NCI-H2171 treated with DMSO at 0.1 percent for 48 hours (cell line): ENCODE measurements around the gene HSPG2.
A peak's percentile ranks its signal among the peaks of the same experiment; 100 is the strongest.
"Not testable (repeated sequence)": the region's sequence is repeated elsewhere in the genome, so short reads cannot be mapped to it uniquely, and the experiment has no call there.

Source experiments
- DNase-seq: peaks from one replicate; lab custom pipeline; 2025; lab: John Stamatoyannopoulos, UW

The HSPG2 gene

DNA sequence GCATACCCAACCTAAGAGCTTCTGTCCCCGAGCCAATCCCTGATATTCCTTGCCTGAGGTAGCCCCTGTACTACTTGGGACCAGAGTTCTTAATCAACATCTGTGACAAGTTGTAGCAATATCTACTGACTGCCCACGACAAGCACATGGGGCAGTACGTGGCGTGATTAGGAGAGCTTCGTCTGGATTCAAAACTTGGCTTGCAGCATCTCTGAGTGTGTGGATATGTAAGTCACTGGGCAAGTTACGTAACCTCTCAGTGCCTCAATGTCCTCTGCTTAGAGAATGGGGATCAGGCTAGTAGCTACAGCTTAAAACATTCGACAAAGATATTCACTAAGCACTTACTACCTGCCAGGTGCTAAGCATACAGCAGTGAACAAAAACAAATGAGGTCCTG, 5.0 kb downstream of the HSPG2 start:
- no peak for DNase-seq

DNA sequence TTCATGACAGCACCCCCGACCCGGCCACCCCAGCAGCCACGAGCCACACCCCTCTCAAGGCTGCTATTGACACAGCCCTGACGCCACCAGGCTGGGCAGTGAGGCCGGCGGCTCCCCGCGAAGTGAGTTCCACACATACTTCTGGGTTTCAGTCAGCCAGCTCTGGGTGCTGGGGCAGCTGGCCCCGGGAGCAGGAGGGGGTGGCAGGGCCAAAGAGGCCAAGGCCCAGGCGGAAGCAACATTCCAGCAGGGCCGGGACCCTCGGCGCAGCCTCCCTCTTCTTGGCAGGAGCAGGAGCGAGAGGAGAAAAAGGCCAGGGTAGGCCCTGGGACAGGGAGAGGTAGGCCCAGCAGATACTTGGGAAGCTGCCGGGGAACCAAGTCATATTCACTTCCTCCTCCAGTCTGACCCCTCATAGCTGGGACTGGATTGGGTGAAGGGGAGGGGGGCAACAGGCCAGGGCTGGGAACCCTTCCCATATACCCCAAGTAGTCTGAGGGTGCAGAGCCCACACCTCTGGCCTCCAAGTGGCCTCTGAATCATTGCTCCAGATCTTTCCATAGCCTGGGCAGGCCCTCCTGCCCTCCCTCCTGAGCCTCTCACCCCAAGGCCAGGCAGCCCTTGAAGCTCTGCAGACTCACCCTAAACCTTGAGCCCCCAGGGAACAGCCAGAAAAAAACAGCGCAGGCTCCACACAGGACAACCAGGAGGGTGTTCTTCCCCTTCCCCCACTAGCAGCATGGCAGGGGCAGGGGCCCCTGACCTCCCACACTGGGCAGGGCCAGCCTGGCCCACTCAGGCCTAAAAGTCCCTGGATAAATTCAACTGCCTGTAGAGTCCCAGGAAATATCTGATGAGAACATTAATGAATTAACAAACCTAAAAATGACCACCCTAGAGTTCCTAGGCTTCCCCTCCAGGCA, 5.7 kb downstream of the HSPG2 start:
- DNase-seq = no peak

DNA sequence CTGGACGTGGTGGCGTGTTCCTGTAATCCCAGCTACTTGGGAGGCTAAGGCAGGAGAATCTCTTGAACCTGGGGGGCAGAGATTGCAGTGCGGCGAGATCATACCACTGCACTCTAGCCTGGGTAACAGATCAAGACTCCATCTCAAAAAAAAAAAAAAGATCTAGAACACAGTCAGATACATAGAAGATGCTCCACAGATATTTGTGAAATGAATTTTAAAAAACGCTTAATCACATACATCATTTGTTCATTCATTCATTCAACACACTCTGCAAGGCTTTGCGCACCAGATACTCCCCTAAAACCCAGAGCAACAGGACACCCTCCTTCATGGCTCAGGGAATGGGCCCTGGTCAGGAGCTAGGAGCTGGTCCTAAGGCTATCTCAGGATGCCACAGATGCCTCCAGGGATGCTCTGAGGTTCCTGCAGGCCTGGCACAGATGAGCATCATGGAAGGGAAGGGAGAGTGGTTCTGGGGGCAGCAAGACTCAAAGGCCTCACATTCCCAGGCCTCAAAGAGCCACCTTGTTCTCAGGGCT, 6.4 kb downstream of the HSPG2 start:
- DNase-seq = no peak

DNA sequence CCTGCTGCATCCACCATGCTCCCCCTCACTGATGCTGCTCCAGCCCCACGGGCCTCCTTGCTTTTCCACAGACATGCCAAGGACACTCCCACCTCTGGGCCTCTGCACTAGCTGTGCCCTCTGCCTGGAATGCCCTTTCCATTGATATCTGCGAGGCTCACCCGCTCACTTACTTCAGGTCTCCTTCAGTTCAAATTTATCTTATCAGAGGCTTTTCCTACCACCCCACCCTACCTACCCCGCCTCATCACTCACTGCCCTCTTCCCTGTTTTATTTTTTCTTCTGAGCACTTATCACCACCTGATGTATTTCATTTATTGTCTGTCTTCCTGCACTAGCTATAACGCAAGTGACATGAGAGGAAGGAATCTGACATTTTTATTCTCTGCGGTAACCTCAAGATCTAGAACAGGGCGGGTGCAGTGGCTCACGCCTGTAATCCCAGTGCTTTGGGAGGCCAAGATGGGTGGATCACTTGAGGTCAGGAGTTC, 7.0 kb downstream of the HSPG2 start:
- DNase-seq = no peak

DNA sequence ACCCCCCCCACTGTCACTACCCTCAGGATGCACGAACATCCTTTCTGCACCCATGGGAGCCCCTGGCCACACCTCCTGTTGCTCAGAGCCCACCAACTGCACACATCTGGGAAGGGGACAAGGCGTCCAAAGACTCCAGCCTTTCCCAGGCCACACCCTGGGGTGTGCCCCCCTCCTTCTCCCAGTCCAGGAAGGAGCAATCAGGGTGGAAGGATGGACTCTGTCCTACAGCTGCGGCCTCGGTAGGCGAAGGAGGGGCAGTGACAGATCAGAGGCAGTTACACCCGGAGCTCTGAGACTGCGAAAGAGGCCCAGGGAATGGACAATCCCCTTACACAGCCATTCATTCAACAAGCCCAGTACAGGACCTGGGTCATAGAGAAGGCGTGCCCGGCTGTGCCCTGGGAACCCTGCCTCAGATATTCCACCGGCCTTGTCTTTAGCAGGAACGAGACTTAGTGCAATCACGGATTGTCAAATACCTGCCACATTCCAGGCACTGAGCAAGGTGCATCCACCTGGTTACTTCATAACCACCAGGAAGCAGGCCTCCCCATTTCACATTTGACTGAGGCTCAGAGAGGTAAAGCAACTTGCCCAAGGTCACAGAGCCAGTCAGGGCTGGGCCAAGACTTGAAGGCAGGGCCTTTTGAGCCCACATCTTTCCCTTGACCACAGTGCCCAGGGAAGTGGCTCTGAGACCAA, 9.4 kb downstream of the HSPG2 start:
- no peak for DNase-seq

DNA sequence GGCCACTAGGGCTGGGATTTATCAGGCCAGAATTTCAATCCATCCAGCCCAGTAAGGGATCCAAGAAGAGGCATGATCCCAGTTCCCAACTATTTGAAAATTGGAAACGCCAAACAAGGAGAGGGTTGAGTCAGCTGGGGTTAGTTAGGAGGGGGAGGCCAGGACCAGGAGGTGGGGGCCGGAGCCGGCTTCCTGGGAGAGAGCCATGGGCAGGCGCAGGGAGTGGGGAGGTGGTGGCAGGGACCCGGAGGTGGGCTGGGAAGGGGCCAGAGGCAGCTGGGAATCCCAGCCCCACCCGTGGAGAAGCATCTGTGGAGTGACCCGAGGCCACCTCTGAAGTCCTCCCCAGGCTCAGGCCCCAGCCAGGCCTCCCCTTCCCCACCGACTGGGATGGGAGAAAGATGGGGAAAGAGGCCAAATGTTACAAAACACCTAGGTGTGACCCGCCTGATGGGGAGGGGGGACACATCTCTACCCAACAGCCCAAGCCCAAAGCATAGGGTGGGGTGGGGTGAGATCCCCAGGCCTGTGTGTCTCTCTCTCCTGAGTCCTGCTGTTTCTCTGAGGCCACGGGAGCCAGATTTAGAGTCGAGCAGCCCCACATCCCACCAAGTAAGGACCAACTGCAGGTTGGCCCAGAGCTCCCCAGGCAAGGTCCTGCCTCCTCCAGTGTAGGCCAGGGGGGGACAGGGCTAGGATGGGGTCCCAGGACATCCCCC, 10.1 kb downstream of the HSPG2 start:
- DNase-seq = no peak

DNA sequence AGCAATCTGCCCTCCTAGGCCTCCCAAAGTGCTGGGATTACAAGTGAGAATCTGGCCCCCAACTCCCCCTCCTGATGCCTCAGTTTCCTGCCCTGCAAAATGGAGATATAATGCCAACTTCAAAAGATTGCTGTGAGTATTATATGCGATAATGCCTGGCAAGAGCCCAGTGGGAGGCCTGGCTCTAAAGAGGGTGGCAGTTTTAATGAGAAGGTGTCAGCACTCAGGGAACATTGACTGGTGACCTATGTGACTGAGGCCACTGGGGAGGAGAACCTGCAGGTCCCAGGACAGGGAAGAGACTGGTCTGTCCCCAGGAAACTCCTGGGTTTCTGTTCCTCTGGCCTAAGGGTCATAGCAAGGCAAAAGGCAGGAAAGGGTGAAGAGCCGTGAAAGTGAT, 11.0 kb downstream of the HSPG2 start:
- no peak for DNase-seq

DNA sequence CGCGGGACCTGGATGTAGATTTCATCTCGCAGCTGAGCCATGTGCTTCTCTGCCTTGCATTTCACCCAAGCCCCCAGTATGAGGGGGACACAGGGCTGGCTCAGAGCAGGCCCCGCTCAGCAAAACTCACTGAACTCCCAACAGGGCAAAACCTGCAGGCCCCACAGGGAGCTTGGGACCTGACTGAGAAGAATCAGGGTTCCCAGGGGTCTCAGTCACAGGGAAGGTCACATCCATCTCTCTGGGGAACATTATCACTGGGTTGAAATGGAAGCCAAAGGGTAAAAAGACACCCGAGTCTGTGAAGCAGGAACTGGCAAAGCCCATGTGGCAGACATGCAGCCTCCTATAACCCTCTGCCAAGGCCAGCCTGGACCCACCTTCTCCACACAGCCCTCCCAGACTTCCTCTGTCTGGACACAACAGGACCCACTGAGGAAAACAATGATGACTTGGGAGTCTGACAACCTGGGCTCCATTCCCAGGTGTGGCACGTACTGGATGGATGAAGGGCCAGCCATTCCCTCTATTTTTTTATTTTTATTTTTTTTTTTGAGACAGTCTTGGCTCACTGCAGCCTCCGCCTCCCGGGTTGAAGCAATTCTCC, 11.7 kb downstream of the HSPG2 start:
- no peak for DNase-seq

DNA sequence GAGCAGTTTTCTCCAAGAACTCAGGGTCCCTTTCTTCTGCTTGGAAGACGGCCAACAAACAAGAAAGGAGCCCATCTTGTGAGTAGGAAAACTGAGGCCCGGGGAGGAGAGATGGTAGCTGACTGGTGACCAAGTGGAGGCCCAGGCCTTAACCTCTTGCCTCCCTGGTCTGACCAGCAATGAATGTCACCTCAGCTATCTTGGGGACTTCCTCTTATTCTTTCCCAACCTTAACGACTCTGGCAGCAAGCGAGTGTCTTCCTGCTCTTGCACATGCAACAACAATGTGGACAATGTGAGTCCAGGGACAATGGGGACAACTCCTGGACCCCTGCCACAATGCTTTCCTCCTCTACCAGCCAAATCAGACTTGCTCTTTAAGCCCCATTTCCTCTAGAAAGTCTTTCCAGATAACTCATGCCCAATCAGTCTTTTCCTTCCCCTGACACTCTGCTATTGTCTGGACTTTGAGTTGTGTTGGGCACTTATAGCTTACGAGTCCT, 12.6 kb downstream of the HSPG2 start:
- no peak for DNase-seq

DNA sequence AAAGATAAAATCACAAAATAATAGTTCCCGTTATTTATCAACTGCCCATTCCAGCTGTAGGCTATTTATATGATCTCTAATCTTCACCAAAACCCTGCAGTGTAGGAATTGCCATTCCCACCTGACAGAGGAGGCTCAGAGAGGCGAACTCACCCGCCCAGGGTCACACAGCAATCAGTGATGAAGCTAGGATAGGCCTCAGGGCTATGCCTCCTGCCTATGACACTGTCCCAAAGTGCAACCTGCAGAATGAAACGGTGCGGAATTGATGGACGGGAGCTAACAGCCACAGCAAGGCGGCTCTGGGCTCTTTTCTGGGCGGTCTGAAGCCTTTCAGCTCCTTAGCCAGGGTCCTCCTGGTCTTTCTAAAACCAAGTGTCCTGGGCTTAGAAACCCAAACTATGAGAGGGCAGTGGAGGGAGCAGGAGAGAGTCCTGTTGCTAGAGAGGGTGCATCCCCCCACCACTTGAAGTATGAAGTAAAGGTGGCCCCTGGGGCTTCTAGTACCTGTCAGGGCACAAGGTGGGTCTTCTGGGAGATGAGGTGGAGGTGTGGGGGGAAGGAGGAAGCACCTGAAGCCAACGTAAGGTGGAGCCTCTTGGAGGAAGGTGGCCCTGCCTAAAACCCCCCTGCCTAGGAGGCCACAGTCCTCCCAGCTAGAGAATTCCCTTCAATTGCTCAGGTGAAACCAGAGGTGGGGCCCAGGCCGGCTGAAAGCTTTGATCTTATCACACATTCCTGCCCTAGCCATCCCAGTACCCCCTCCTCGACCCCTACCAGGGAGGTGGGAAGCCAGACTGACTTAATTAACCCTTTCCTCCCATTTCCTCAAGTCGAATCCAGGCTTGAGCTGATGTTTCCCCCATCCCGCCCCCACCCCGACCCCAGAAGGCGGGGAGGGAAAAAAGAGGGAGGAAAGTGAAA, 14.8 kb downstream of the HSPG2 start:
- no peak for DNase-seq

DNA sequence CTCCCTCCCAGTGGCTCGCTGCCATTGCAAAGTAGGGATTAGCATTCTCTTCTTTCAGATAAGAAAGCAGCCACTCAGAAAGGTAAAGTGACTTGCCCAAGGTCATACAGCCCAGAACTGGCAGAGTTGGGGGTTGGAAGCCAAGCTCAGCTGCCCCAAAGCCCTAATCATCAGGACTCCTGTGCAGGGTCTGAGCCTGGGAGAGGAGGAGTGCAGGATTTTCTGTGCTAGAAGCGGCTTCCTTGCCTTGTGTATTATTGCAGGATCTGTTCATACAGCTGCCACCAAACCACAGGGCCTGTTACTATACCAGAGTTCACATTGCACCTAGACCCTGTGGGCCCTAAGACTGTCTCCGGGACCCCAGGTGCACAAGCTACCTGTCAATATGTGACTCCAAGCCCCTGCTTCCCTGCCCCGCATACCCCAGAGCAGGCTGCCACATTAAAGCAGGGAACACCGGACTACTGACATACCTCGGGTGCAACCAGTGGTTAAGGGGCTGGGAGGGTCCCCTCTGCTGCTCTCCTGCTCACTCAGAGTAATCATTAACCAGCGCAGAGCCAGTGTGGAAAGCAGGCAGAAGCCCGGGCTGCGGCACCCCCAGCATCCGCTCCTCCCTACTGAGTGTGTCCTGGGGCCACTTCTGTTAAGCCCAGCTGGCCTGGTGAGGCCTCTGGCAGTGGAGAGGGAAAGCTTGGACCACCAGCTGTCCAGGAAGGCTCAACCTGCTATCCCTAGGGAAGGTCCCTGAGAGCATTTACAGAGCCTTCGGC, 15.8 kb downstream of the HSPG2 start:
- DNase-seq = no peak

DNA sequence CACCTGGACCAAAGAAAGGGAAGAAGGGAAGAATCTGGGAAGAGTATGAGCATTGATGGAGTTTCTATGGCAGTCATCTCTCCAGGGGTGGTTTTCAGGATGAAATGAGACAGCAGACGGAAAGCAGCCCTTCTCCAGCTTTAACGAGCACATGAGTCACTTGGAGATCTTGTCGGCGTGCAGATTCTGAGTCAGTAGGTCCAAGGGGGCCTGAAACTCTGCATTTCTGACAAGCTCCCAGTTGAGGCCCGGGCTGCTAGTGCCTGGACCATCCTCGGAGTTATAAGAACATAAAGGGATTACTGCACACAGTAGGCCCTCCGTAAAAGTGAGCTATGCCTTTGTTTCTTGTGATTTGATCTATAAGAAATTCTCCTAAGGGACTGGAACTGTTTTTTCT, 17.6 kb downstream of the HSPG2 start:
- no peak for DNase-seq

DNA sequence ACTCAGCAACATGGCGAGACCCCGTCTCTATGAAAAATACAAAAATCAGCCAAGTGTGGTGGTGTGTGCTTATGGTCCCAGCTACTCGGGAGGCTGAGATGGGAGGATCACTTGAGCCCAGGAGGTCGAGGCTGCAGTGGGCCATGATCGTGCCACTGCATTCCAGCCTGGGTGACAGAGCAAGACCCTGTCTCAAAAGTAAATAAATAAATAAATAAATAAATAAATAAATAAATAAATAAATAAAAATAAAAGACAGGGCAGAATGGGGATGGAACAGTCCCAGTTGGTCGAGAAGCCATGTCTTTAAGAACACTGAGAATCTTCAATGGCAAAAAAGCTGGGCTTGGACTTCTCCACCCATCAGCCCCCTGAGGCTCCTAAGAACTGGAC, 19.9 kb downstream of the HSPG2 start:
- DNase-seq = not testable (repeated sequence)

DNA sequence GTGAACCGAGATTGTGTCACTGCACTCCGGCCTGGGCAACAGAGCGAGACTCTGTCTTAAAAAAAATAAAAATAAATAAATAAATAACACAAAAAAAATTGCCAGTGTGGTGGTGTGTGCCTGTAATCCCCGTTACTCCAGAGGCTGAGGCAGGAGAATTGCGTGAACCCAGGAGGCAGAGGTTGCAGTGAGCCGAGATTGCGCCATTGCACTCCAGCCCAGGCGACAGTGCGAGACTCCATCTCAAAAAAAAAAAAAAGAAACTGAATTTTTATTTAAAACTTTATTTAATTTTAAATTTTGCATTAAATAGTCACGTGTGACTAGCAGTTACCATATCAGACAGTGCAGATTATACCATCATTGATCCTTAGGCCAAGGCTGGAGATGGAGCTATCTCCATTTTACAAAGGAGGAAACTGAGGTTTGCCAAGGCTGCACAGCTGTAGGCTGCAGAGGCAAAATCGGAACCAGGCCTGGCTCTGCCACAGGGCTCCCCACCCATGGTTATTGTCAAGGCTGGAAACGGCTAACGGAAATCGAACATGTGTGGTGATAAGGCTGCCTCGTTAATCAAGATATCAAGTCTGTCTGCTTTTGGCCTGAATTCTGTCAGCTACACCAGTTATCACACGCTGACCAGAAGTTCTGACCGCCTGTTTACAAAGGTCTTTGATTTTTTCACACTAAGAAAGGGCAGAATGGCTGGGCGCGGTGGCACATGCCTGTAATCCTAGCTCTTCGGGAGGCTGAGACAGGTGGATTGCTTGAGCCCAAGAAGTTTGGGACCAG, 20.5 kb downstream of the HSPG2 start:
- no peak for DNase-seq

DNA sequence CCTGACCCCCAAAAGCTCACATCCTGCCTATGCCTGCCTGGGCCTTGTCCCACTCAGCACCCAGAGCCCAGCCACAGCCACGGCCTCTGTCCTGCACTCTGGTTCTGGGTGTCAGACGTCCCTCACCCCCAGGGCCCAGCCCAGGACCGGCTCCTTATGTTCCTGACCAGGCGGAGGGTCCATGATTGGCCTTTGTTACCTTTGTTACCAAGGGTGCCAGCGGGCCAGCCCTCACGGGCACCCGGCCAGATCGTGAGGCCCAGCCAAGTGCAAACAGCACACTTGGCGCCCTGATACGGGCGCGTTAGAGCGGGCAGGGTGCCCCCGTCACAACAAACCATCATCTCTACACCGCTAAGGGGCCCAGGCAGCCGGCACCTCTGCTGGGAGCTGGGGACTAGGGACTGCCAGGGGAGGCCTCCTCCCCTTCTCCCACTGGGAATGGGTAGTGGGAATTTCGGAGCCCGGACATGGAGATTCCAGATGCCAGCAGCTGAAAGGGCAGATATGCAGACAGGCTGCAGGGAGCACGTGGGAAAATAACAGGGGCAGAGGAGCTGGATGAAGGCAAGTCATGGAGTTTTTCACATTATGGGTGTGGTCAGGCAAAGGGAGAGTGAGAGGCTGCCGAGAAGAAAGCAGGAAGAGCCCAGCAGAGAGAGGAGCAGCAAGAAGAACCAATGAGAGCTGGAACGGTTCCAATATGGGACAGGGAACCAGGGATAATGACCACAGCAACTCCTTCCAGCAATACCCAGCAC, 22.1 kb downstream of the HSPG2 start:
- DNase-seq = peak; percentile 61

DNA sequence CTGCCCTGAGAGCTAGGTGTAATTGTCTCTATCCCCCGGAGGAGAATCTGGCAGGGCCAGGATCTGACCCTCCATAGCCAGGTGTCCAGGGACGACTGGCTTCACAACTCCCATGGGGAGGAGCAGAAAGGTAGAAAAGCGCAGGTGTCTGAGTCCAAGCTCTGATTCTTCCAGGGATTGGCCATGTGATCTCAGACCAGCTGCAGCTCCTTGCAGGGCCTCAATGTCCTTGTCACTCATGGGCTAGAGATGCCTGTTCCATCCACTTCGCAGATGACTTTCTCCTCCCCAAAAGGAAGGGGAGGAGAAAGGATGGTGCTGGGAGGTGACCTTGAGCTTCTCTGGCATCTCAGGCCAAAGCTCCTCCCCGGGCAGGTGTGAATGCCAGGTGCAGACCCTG, 22.7 kb downstream of the HSPG2 start:
- DNase-seq = no peak

DNA sequence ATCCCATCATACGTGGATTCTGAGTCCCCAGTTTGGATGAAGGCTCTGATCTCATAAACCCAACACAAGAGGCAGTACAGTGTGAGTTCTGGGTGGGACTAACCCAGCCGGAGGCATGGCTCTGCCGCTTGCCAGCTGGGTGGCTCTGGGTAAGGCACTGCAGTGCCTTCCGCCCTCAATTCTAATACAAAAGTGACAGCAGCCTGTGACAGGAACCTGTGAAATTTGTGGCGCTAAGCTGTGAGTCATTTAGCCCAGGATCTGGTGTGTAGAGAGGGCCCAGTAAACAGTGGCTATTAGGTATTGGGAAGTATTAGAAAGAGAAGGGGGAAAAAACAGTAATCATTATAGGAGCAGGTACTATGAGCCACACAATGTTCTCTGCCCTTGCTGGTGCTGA, 23.3 kb downstream of the HSPG2 start:
- no peak for DNase-seq

DNA sequence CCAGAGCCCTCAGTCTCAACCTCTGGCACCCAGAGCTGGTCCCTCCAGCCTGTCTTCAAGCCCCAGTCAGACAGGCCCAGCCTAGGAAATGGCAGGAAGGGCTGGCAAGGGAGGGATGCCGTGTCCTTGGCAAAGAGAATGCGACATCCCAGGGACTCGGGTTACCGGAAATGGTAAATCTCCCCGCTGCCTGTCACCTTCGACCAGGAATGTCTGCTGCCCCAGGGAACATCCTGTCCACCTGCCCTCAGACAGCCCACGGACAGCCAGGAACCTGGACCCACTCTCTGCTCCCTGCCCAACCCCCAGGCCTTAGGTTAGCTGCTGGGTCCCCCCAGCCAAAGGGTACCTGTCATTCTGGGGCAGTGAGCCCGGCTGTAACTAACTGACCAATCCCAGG, 23.9 kb downstream of the HSPG2 start:
- no peak for DNase-seq
